Calu3 (cell line): ENCODE data around the gene UBR3. TPM values are rescaled to one million over a fixed set of nuclear protein-coding genes. Genes with fewer than 3 reads are reported as not detected.
"Not testable (repeated sequence)": the region's sequence is repeated elsewhere in the genome, so short reads cannot be mapped to it uniquely, and the experiment has no call there.

Experiments
- BruUV-seq: library from RNA; stranded (reverse); fragments of 400-500 nt; replicated peaks from 2 replicates; lab custom pipeline; 2021; lab: Mats Ljungman, UMichigan
- CTCF ChIA-PET: fragments of 300-600 bp; sonication (Branson Sonifier 250); formaldehyde crosslinking; loops from one replicate; lab custom pipeline; 2022; ENCODE audit warnings: antibody characterized with exemption; lab: Charles Lee
- DNase-seq: peaks from one replicate; pipeline ENCODE4 v3.0.0; 2022
- H3K27ac Mint-ChIP-seq: one replicate; pipeline ENCODE4 v1.8.0; 2022; ENCODE audit warnings: mixed read lengths; ENCODE audit not compliant: unreplicated experiment
- H3K27me3 Mint-ChIP-seq: one replicate; pipeline ENCODE4 v1.8.0; 2022; ENCODE audit warnings: mixed read lengths; ENCODE audit not compliant: unreplicated experiment
- H3K36me3 Mint-ChIP-seq: one replicate; pipeline ENCODE4 v1.8.0; 2022; ENCODE audit warnings: mild to moderate bottlenecking, moderate library complexity, mixed read lengths; ENCODE audit not compliant: insufficient read depth, unreplicated experiment
- H3K4me1 Mint-ChIP-seq: one replicate; pipeline ENCODE4 v1.8.0; 2022; ENCODE audit warnings: mild to moderate bottlenecking, low read depth, mixed read lengths; ENCODE audit not compliant: unreplicated experiment
- H3K4me3 Mint-ChIP-seq: one replicate; pipeline ENCODE4 v1.8.0; 2022; ENCODE audit warnings: mild to moderate bottlenecking, low read depth, moderate library complexity, mixed read lengths; ENCODE audit not compliant: unreplicated experiment
- H3K9me3 Mint-ChIP-seq: one replicate; pipeline ENCODE4 v1.8.0; 2022; ENCODE audit warnings: low read depth, mixed read lengths; ENCODE audit not compliant: unreplicated experiment
- intact Hi-C: fragments of 100-400 bp; cut with micrococcal nuclease; formaldehyde crosslinking; loops from one replicate; pipeline ENCODE4 v1.10.0; 2022; ENCODE audit not compliant: unreplicated experiment
- total RNA-seq: library from RNA; stranded (reverse); gene quantifications from 2 replicates; pipeline ENCODE4 v1.2.3, GENCODE V29; 2022
- TF ChIP-seq, protein P1 (sequence below): fragments of 200-600 bp; IDR thresholded peaks from one replicate; pipeline ENCODE4 v1.8.0; 2022; ENCODE audit warnings: antibody characterized with exemption; ENCODE audit not compliant: unreplicated experiment

UBR3 gene
- total RNA-seq, 1 experiment from 2014 or later, result 33.1 TPM

DNA sequence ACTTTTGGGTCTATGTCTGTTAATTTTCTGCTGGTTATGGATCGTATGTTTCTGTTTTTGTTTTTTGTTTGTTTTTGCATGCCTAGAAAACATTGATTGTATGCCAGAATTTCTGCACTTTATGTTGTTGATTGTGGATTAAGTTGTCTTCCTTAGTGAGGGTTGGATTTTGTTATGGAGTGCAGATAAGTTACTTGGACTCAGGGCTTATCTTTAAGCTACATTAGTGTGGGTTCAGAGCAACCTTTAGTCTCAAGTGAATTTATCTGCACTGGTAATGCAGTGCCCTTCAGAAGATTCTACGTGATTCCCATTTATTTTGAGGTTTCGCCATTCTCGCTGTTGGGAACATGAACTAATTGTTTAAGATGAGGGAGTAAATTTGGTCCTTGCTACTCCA is 32.9 kb downstream of the UBR3 start:
- intact Hi-C loops, result no loop called here
- CTCF ChIA-PET, result no interaction called here
- Mint-ChIP-seq H3K27ac (no peak overlapping the region), H3K36me3 (no peaks in the 10 kb centered on the region), H3K9me3 (no peaks in the 10 kb centered on the region), H3K27me3 (no peaks in the 10 kb centered on the region), H3K4me1 (no peaks in the 10 kb centered on the region), H3K4me3 (no peak overlapping the region)
- TF ChIP-seq, protein P1, sequence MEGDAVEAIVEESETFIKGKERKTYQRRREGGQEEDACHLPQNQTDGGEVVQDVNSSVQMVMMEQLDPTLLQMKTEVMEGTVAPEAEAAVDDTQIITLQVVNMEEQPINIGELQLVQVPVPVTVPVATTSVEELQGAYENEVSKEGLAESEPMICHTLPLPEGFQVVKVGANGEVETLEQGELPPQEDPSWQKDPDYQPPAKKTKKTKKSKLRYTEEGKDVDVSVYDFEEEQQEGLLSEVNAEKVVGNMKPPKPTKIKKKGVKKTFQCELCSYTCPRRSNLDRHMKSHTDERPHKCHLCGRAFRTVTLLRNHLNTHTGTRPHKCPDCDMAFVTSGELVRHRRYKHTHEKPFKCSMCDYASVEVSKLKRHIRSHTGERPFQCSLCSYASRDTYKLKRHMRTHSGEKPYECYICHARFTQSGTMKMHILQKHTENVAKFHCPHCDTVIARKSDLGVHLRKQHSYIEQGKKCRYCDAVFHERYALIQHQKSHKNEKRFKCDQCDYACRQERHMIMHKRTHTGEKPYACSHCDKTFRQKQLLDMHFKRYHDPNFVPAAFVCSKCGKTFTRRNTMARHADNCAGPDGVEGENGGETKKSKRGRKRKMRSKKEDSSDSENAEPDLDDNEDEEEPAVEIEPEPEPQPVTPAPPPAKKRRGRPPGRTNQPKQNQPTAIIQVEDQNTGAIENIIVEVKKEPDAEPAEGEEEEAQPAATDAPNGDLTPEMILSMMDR, result no peak
- BruUV-seq, result no TSS peak
- no peak for DNase-seq

DNA sequence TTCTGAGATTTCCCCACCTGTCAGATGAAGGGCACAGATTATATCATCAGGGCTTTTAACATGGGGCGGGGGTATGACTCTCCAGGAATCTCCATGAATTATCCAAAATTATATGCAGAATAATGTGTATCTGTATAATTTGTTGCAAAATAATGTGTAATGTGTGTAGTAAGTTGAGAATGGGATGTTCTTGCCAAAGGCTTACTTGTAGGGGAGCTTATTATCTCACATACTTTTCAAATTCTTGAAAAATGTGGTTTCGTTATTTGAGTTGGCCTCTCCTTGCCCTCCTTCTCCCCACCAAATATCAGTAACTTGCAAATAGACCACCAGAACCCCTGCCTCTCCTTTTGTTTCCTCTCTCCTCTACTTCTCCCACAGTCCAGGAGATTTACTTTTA is 35.6 kb downstream of the UBR3 start:
- TF ChIP-seq, protein P1, result no peak
- Mint-ChIP-seq H3K36me3 (no peaks in the 10 kb centered on the region), H3K4me1 (no peaks in the 10 kb centered on the region), H3K9me3 (no peaks in the 10 kb centered on the region), H3K4me3 (no peak overlapping the region), H3K27me3 (no peaks in the 10 kb centered on the region), H3K27ac (no peak overlapping the region)
- no TSS peak for BruUV-seq
- CTCF ChIA-PET, result no interaction called here
- intact Hi-C loops, result no loop called here
- DNase-seq, result no peak

DNA sequence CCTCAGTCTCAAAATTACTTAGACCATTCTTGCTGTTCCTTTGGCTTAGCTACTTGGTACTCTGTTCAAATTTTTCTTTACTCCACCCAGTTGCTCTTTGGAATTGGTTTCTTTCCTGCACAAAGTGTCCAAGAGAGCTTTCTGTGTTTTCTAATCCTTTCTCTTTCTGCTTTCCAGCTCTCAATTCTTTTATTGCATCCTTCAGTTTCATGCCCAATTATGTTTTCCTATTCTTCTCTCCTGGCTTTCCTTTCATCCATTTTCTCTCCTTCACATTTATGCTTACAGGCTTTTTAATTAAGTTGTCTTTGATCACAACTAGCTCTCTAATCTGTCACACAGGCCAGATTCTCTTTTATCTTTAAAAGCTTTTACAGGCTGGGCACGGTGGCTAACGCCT is 38.2 kb downstream of the UBR3 start:
- H3K27ac Mint-ChIP-seq, result no peak overlapping the region
- no peak for DNase-seq
- no peaks in the 10 kb centered on the region for H3K27me3 Mint-ChIP-seq
- no peaks in the 10 kb centered on the region for H3K4me1 Mint-ChIP-seq
- intact Hi-C loops, result no loop called here
- H3K9me3 Mint-ChIP-seq, result no peaks in the 10 kb centered on the region
- CTCF ChIA-PET, result interaction anchor here (0.6 to 0.9 kb wide), 2 partner anchors 10 to 37 kb away, joined by 3 to 6 read pairs; no protein-coding TSS in a partner anchor
- no peaks in the 10 kb centered on the region for H3K36me3 Mint-ChIP-seq
- H3K4me3 Mint-ChIP-seq, result no peak overlapping the region
- BruUV-seq, result no TSS peak
- TF ChIP-seq, protein P1, result no peak

DNA sequence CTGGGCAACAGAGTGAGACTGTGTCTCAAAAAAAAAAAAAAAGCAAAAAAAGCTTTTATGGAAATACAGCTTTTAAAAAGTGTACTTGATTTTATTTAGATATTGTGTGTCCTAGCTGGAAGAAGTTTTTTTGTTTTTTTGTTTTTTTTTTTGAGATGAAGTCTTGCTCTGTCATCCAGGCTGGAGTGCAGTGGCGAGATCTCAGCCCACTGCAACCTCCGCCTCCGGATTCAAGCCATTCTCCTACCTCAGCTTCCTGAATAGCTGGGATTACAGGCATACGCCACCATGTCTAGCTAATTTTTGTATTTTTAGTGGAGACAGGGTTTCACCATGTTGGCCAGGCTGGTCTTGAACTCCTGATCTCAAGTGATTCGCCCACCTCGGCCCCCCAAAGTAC is 39.0 kb downstream of the UBR3 start:
- H3K4me1 Mint-ChIP-seq, H3K4me3 Mint-ChIP-seq, H3K27me3 Mint-ChIP-seq, DNase-seq, H3K9me3 Mint-ChIP-seq, H3K27ac Mint-ChIP-seq, H3K36me3 Mint-ChIP-seq, BruUV-seq, intact Hi-C loops: not testable (repeated sequence)
- CTCF ChIA-PET, result interaction anchor here (0.6 to 0.9 kb wide), 4 partner anchors 16 to 124 kb away, joined by 3 to 6 read pairs (median 4); no protein-coding TSS in a partner anchor

DNA sequence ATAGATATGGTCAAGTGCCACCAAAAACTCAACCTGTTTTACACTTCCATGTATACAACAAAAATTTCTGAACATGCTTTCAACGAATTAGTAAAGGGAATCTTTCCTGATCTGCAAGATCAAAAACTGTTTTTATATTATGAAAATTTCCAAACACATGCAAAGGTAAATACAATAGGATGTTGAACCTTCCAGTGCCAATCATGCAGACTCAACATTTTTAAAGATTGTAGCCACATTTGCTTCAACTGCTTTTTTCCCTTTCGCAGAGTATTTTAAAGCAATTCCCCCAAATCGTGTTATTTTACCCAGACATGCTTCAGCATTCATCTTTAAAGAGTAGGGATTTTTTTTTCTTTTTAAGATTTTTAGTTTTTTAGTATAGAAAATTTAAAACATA is 40.3 kb downstream of the UBR3 start:
- no peak overlapping the region for H3K4me3 Mint-ChIP-seq
- no peaks in the 10 kb centered on the region for H3K27me3 Mint-ChIP-seq
- H3K4me1 Mint-ChIP-seq, result no peaks in the 10 kb centered on the region
- H3K27ac Mint-ChIP-seq, result no peak overlapping the region
- CTCF ChIA-PET, result no interaction called here
- TF ChIP-seq, protein P1, result no peak
- no peaks in the 10 kb centered on the region for H3K36me3 Mint-ChIP-seq
- no TSS peak for BruUV-seq
- H3K9me3 Mint-ChIP-seq, result no peaks in the 10 kb centered on the region
- DNase-seq, result no peak
- intact Hi-C loops, result no loop called here
